GM12891 (cell line): Measurements from ENCODE around the gene KDM7A.

ENCODE experiments used
- POLR2A ChIP-seq: IDR thresholded peaks from 2 replicates; pipeline ENCODE4 v1.6.1; 2011; ENCODE audit warnings: low read depth, low read length, control low read depth
- POLR2AphosphoS5 ChIP-seq: IDR thresholded peaks from 2 replicates; pipeline ENCODE4 v1.6.1; 2011; ENCODE audit warnings: low read depth, low read length, control low read depth

DNA sequence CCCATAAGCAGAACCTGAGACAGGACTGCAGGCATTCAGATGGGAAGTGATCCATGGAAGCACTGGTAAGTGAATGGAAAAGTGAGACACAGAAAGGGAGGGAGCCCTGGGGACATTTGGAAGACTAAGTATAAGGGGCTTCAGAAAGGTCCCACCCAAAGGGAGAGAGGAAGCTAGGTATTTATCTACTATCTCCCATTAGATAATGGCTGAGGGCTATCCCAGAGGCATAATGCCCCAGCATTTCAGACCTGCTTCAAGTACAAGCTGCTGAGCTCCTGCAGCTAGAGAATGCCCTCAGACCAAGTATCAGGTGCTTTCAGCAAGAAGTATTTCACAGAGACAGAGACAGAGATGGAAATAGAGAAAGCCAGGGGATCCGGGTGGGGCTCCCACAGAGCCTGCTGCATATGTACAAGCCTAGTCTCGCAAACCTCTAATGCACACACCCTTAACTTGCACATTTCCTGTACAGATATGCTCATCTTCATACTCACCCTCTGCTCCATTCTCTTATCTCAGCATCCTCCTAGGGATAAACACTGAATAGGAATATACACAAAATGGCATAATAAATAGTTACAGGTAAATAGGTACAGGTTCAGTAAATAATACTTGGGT lies 20.2 kb downstream of the KDM7A start:
- TF ChIP-seq POLR2AphosphoS5, result no peak
- TF ChIP-seq POLR2A, result no peak
